ENCODE data around the gene BCAS3. TPM values are rescaled to one million over a fixed set of nuclear protein-coding genes. Genes with fewer than 3 reads are reported as not detected.

Gene BCAS3
- polyA plus RNA-seq, 1 donor from 2014 or later = 21.6 TPM

DNA sequence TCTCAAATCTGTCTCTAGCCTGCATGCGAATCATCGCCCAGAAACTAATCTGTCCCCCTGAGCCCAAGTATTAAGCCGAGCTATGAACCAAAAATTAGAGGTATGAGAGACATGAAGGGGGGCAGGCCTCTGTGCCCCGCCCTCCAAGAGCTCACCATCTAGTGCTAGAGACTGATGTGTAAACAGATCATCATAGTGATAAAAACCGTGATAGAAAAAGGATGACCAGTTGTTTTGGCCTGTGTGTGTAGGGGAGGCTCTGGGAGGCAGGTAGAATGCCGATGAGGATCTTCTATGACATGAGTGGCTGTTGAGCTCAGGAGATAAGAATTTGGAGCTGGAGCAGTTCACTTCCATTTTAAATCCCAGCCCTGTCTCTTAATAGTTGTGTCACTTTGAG, 632.9 kb downstream of the BCAS3 start:
- no peak overlapping the region for H3K4me2 ChIP-seq (ENCODE audit: low read length)
- no peak overlapping the region for H3K4me3 ChIP-seq (ENCODE audit: low read length)
- H3K27ac ChIP-seq (ENCODE audit: low read length) = no peak overlapping the region
- H3K36me3 ChIP-seq (ENCODE audit: insufficient read depth, low read length) = no peaks in the 10 kb centered on the region
- no peaks in the 10 kb centered on the region for H3K9me2 ChIP-seq (ENCODE audit: insufficient read depth, low read length)
- TF ChIP-seq SMC3 (conservative IDR thresholded peaks at IDR 0.05; ENCODE audit: poor library complexity) = no peak
- no peak for TF ChIP-seq TAF1 (IDR thresholded peaks at IDR 0.05; ENCODE audit: low read depth)
- no peak for TF ChIP-seq POLR2AphosphoS5 (IDR thresholded peaks at IDR 0.05)
- no peak for TF ChIP-seq MXI1 (conservative IDR thresholded peaks at IDR 0.05; ENCODE audit: poor library complexity, severe bottlenecking)
- TF ChIP-seq CTCF (IDR thresholded peaks at IDR 0.05; ENCODE audit: poor library complexity, severe bottlenecking) = no peak
- no peak for TF ChIP-seq RAD21 (conservative IDR thresholded peaks at IDR 0.05)
- no peak for TF ChIP-seq EZH2 (IDR thresholded peaks at IDR 0.05; ENCODE audit: borderline replicate concordance, insufficient read depth, low read length, poor library complexity, severe bottlenecking)
- TF ChIP-seq, protein P1, sequence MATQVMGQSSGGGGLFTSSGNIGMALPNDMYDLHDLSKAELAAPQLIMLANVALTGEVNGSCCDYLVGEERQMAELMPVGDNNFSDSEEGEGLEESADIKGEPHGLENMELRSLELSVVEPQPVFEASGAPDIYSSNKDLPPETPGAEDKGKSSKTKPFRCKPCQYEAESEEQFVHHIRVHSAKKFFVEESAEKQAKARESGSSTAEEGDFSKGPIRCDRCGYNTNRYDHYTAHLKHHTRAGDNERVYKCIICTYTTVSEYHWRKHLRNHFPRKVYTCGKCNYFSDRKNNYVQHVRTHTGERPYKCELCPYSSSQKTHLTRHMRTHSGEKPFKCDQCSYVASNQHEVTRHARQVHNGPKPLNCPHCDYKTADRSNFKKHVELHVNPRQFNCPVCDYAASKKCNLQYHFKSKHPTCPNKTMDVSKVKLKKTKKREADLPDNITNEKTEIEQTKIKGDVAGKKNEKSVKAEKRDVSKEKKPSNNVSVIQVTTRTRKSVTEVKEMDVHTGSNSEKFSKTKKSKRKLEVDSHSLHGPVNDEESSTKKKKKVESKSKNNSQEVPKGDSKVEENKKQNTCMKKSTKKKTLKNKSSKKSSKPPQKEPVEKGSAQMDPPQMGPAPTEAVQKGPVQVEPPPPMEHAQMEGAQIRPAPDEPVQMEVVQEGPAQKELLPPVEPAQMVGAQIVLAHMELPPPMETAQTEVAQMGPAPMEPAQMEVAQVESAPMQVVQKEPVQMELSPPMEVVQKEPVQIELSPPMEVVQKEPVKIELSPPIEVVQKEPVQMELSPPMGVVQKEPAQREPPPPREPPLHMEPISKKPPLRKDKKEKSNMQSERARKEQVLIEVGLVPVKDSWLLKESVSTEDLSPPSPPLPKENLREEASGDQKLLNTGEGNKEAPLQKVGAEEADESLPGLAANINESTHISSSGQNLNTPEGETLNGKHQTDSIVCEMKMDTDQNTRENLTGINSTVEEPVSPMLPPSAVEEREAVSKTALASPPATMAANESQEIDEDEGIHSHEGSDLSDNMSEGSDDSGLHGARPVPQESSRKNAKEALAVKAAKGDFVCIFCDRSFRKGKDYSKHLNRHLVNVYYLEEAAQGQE (IDR thresholded peaks at IDR 0.05; ENCODE audit: borderline replicate concordance) = no peak
- TF ChIP-seq EP300 (conservative IDR thresholded peaks at IDR 0.05; ENCODE audit: poor library complexity, severe bottlenecking) = no peak
- no peak overlapping the region for H2AFZ ChIP-seq (ENCODE audit: low read depth, low read length)
- H3F3A ChIP-seq (ENCODE audit: insufficient read depth, low read length, poor library complexity, severe bottlenecking) = no peaks in the 10 kb centered on the region
- H3K79me2 ChIP-seq (replicated peaks; ENCODE audit: insufficient read depth, low read length) = no peaks in the 10 kb centered on the region
- no peaks in the 10 kb centered on the region for H3K27me3 ChIP-seq (ENCODE audit: insufficient read depth, low read depth, low read length)
- no peak overlapping the region for H3K9ac ChIP-seq (ENCODE audit: low read length)
- H3K9me3 ChIP-seq (ENCODE audit: low read length) = no peaks in the 10 kb centered on the region
- no peaks in the 10 kb centered on the region for H4K20me1 ChIP-seq (ENCODE audit: insufficient read depth)

DNA sequence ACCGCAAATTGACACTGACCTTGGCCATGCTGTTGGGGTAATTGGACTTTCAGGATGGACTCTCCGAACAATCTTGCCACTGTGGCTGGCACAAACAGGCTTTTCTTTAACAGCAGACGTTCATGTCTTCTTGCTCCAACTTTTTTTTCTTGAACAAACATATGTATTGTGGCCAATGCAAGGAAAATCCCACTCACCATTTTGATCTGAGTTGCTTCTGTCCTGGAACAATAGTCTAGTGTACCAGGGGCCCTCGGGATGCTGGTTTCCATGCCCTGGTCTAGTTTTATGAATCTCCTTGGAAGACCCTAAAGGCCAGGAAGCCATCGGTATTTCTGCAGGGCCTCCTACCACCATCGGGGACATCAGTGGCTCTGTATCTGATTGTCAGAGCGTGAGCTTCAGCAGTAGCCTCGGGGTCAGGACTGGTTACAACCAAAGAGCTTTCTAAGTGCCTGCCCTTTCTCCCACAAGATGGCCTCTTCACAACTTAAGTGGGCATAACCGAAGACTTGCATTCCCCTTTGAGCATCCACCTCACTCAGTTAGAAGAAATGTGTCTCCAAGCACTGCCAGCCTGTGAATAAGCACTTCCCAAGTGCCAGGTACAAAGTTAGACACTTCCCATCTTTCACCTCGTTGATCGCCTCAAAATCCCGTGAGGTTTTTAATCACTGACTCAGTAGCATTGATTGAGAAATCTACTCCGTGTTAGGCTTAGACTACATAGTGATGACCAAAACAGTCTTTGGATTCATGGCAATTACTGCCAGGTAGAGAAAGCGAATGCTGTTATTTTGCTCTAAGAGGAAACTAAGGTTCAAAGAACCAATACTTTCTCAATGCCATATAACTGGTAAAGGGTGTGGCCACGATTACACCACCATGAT, 635.0 kb downstream of the BCAS3 start:
- H2AFZ ChIP-seq (ENCODE audit: low read depth, low read length) = no peak overlapping the region
- H3K4me2 ChIP-seq (ENCODE audit: low read length) = no peak overlapping the region

More for the DNA sequence above, 635.0 kb downstream of the BCAS3 start:
- no peaks in the 10 kb centered on the region for H3K9me2 ChIP-seq (ENCODE audit: insufficient read depth, low read length)
- TF ChIP-seq, protein P1 (IDR thresholded peaks at IDR 0.05; ENCODE audit: borderline replicate concordance) = no peak
- TF ChIP-seq CTCF (IDR thresholded peaks at IDR 0.05; ENCODE audit: poor library complexity, severe bottlenecking) (no peak), SMC3 (conservative IDR thresholded peaks at IDR 0.05; ENCODE audit: poor library complexity) (no peak), TAF1 (IDR thresholded peaks at IDR 0.05; ENCODE audit: low read depth) (no peak), EZH2 (IDR thresholded peaks at IDR 0.05; ENCODE audit: borderline replicate concordance, insufficient read depth, low read length, poor library complexity, severe bottlenecking) (no peak), MXI1 (conservative IDR thresholded peaks at IDR 0.05; ENCODE audit: poor library complexity, severe bottlenecking) (no peak), EP300 (conservative IDR thresholded peaks at IDR 0.05; ENCODE audit: poor library complexity, severe bottlenecking) (no peak), RAD21 (conservative IDR thresholded peaks at IDR 0.05) (no peak), POLR2AphosphoS5 (IDR thresholded peaks at IDR 0.05) (no peak)
- H3K27ac ChIP-seq (ENCODE audit: low read length) = no peak overlapping the region
- no peaks in the 10 kb centered on the region for H3K79me2 ChIP-seq (replicated peaks; ENCODE audit: insufficient read depth, low read length)
- no peaks in the 10 kb centered on the region for H3K9me3 ChIP-seq (ENCODE audit: low read length)
- no peaks in the 10 kb centered on the region for H3K36me3 ChIP-seq (ENCODE audit: insufficient read depth, low read length)
- no peaks in the 10 kb centered on the region for H4K20me1 ChIP-seq (ENCODE audit: insufficient read depth)
- no peak overlapping the region for H3K9ac ChIP-seq (ENCODE audit: low read length)
- H3F3A ChIP-seq (ENCODE audit: insufficient read depth, low read length, poor library complexity, severe bottlenecking) = no peaks in the 10 kb centered on the region
- no peak overlapping the region for H3K4me3 ChIP-seq (ENCODE audit: low read length)
- H3K27me3 ChIP-seq (ENCODE audit: insufficient read depth, low read depth, low read length) = no peaks in the 10 kb centered on the region
